SK-N-SH treated with all-trans-retinoic acid at 6 μM for 48 hours (cell line): ENCODE data around the gene HDDC2.

ENCODE experiments used
- ATAC-seq: fragments of 200-7000 bp; cut with Tn5 transposase; 3 replicates; pipeline ENCODE4 v1.9.1; 2020; ENCODE audit warnings: mild to moderate bottlenecking, moderate library complexity
- BACH2 ChIP-seq: fragments of 250-450 bp; sonication (Bioruptor Pico); IDR thresholded peaks from 2 replicates; pipeline ENCODE4 v1.9.0; 2021; ENCODE audit warnings: mild to moderate bottlenecking, borderline replicate concordance
- CSDC2 ChIP-seq: fragments of 250-450 bp; sonication (Bioruptor Pico); IDR thresholded peaks from 2 replicates; pipeline ENCODE4 v1.5.0; 2020; ENCODE audit warnings: mild to moderate bottlenecking, moderate library complexity
- ESRRG ChIP-seq: fragments of 250-450 bp; sonication (Bioruptor Pico); IDR thresholded peaks from 2 replicates; pipeline ENCODE4 v1.6.1; 2021; ENCODE audit warnings: mild to moderate bottlenecking
- GLIS3 ChIP-seq: fragments of 250-450 bp; sonication (Bioruptor Pico); IDR thresholded peaks from 2 replicates; pipeline ENCODE4 v1.5.0; 2020; ENCODE audit warnings: mild to moderate bottlenecking, moderate library complexity
- ISL1 ChIP-seq: fragments of 250-450 bp; sonication (Bioruptor Pico); IDR thresholded peaks from 2 replicates; pipeline ENCODE4 v2.1.2; 2022; ENCODE audit warnings: mild to moderate bottlenecking, moderate library complexity
- OSR1 ChIP-seq: fragments of 250-450 bp; sonication (Bioruptor Pico); IDR thresholded peaks from 2 replicates; pipeline ENCODE4 v1.8.0; 2022; ENCODE audit warnings: moderate library complexity, mild to moderate bottlenecking, inconsistent platforms
- RARB ChIP-seq: fragments of 250-450 bp; sonication (Bioruptor Pico); IDR thresholded peaks from 2 replicates; pipeline ENCODE4 v1.8.0; 2021; ENCODE audit warnings: mild to moderate bottlenecking, moderate library complexity
- SNAI2 ChIP-seq: fragments of 250-450 bp; sonication (Bioruptor Pico); IDR thresholded peaks from 2 replicates; pipeline ENCODE4 v1.5.0; 2020; ENCODE audit warnings: mild to moderate bottlenecking, moderate library complexity
- TCF4 ChIP-seq: fragments of 250-450 bp; sonication (Bioruptor Pico); IDR thresholded peaks from 2 replicates; pipeline ENCODE4 v1.8.0; 2021; ENCODE audit warnings: mild to moderate bottlenecking, moderate library complexity, borderline replicate concordance
- TOX ChIP-seq: fragments of 250-450 bp; sonication (Bioruptor Pico); IDR thresholded peaks from 2 replicates; pipeline ENCODE4 v1.8.0; 2021; ENCODE audit warnings: mild to moderate bottlenecking, moderate library complexity, borderline replicate concordance
- ZC3H10 ChIP-seq: fragments of 250-450 bp; sonication (Bioruptor Pico); IDR thresholded peaks from 2 replicates; pipeline ENCODE4 v1.5.1; 2021; ENCODE audit warnings: mild to moderate bottlenecking, moderate library complexity
- ZFP3 ChIP-seq: fragments of 250-450 bp; sonication (Bioruptor Pico); IDR thresholded peaks from 2 replicates; pipeline ENCODE4 v1.5.0; 2020; ENCODE audit warnings: mild to moderate bottlenecking, moderate library complexity
- ZNF565 ChIP-seq: fragments of 450-650 bp; formaldehyde crosslinking; conservative IDR thresholded peaks from 2 replicates; pipeline ENCODE4 v1.5.0; 2020; ENCODE audit warnings: low read depth, mild to moderate bottlenecking, moderate library complexity
- ZNF70 ChIP-seq: fragments of 450-650 bp; formaldehyde crosslinking; IDR thresholded peaks from 2 replicates; pipeline ENCODE4 v1.5.0; 2020; ENCODE audit warnings: mild to moderate bottlenecking, moderate library complexity
- ZNF8 ChIP-seq: fragments of 450-650 bp; formaldehyde crosslinking; IDR thresholded peaks from 2 replicates; pipeline ENCODE4 v1.5.0; 2020; ENCODE audit warnings: mild to moderate bottlenecking, moderate library complexity
- TF ChIP-seq, protein P1 (sequence below): fragments of 250-450 bp; sonication (Bioruptor Pico); IDR thresholded peaks from 2 replicates; pipeline ENCODE4 v1.8.0; 2021; ENCODE audit warnings: low read depth, mild to moderate bottlenecking, moderate library complexity, borderline replicate concordance
- TF ChIP-seq, protein P2 (sequence below): fragments of 250-450 bp; sonication (Bioruptor Pico); IDR thresholded peaks from 2 replicates; pipeline ENCODE4 v1.8.0; 2020; ENCODE audit warnings: mild to moderate bottlenecking, moderate library complexity, borderline replicate concordance
- TF ChIP-seq, protein P3 (sequence below): fragments of 250-450 bp; sonication (Bioruptor Pico); IDR thresholded peaks from 2 replicates; pipeline ENCODE4 v1.5.1; 2021; ENCODE audit warnings: mild to moderate bottlenecking, moderate library complexity
- TF ChIP-seq, protein P4 (sequence below): fragments of 250-450 bp; sonication (Bioruptor Pico); IDR thresholded peaks from 2 replicates; pipeline ENCODE4 v1.5.1; 2020; ENCODE audit warnings: low read depth, mild to moderate bottlenecking, moderate library complexity

The HDDC2 gene

DNA sequence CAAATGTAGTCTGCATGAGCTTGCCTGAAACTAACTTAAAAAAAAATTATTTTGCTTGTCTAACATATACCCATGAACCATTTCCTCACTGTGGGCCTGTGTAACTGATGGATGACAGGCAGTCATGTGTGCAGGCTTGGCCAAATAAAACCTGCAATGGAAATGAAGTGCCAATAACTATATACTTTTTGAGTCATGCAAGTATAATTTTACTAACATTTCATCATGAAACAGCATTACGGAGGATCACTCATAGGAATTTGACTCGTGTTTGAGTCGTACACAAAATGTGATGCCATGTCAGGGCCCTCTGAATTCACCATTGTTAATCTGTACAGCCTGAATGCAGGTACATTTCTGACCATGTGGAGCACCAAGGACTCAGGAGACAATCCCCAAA, 46.6 kb downstream of the HDDC2 start (continued):
- TF ChIP-seq ZNF70 (CRISPR knock-in tag) = no peak
- TF ChIP-seq RARB (CRISPR knock-in tag) = no peak

DNA sequence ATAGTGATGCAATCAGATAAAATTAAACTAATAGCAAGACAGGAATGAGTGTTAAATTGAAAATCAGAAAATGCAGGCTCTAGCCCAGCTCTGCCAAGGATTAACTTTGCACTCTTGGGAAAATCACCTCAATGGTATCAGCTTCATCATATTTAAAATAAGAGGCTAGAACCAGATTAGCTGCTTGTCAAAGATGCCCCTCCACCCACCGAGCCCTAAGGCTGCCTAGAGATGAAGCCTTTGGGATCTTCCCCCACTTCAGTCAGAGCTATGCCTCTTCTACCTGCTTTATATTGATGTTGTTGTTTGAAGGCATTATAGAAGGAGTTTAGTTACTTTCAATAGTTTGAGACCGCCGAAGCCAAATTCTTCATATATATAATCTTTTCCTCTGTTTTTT, 47.4 kb downstream of the HDDC2 start:
- no peak for ATAC-seq
- TF ChIP-seq TOX (CRISPR knock-in tag) (no peak), SNAI2 (CRISPR knock-in tag) (no peak), ZNF565 (CRISPR knock-in tag) (no peak)

DNA sequence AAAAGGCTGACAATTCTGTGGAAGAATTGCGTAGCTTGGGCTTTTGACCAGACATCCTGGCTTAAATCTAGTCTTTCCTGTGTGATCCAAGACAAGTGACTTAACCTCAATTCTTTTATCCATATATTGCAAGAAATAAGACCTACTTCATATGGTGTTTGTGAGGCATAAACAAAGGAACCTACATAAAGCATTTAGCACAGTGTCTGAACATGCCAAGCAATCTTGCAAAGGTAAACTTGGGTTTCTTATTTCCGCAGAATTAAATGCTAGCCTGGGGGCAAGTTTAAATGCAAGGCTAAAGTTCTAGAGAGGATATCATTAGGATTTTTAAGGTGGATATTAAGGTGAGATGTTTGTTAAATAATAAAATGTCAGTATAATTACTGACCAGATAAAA, 47.9 kb downstream of the HDDC2 start:
- TF ChIP-seq, protein P1, sequence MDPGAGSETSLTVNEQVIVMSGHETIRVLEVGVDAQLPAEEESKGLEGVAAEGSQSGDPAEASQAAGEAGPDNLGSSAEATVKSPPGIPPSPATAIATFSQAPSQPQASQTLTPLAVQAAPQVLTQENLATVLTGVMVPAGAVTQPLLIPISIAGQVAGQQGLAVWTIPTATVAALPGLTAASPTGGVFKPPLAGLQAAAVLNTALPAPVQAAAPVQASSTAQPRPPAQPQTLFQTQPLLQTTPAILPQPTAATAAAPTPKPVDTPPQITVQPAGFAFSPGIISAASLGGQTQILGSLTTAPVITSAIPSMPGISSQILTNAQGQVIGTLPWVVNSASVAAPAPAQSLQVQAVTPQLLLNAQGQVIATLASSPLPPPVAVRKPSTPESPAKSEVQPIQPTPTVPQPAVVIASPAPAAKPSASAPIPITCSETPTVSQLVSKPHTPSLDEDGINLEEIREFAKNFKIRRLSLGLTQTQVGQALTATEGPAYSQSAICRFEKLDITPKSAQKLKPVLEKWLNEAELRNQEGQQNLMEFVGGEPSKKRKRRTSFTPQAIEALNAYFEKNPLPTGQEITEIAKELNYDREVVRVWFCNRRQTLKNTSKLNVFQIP = no peak
- TF ChIP-seq ZFP3 (CRISPR knock-in tag) (no peak), ZC3H10 (CRISPR knock-in tag) (no peak), GLIS3 (CRISPR knock-in tag) (no peak), OSR1 (CRISPR knock-in tag) (no peak), SNAI2 (CRISPR knock-in tag) (no peak), ZNF8 (no peak), ESRRG (CRISPR knock-in tag) (no peak), BACH2 (CRISPR knock-in tag) (no peak), CSDC2 (CRISPR knock-in tag) (no peak), RARB (CRISPR knock-in tag) (no peak), ISL1 (CRISPR knock-in tag) (no peak)
- TF ChIP-seq, protein P2, sequence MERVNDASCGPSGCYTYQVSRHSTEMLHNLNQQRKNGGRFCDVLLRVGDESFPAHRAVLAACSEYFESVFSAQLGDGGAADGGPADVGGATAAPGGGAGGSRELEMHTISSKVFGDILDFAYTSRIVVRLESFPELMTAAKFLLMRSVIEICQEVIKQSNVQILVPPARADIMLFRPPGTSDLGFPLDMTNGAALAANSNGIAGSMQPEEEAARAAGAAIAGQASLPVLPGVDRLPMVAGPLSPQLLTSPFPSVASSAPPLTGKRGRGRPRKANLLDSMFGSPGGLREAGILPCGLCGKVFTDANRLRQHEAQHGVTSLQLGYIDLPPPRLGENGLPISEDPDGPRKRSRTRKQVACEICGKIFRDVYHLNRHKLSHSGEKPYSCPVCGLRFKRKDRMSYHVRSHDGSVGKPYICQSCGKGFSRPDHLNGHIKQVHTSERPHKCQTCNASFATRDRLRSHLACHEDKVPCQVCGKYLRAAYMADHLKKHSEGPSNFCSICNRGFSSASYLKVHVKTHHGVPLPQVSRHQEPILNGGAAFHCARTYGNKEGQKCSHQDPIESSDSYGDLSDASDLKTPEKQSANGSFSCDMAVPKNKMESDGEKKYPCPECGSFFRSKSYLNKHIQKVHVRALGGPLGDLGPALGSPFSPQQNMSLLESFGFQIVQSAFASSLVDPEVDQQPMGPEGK (CRISPR knock-in tag) = no peak
- TF ChIP-seq, protein P3, sequence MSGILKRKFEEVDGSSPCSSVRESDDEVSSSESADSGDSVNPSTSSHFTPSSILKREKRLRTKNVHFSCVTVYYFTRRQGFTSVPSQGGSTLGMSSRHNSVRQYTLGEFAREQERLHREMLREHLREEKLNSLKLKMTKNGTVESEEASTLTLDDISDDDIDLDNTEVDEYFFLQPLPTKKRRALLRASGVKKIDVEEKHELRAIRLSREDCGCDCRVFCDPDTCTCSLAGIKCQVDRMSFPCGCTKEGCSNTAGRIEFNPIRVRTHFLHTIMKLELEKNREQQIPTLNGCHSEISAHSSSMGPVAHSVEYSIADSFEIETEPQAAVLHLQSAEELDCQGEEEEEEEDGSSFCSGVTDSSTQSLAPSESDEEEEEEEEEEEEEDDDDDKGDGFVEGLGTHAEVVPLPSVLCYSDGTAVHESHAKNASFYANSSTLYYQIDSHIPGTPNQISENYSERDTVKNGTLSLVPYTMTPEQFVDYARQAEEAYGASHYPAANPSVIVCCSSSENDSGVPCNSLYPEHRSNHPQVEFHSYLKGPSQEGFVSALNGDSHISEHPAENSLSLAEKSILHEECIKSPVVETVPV = no peak
- TF ChIP-seq, protein P4, sequence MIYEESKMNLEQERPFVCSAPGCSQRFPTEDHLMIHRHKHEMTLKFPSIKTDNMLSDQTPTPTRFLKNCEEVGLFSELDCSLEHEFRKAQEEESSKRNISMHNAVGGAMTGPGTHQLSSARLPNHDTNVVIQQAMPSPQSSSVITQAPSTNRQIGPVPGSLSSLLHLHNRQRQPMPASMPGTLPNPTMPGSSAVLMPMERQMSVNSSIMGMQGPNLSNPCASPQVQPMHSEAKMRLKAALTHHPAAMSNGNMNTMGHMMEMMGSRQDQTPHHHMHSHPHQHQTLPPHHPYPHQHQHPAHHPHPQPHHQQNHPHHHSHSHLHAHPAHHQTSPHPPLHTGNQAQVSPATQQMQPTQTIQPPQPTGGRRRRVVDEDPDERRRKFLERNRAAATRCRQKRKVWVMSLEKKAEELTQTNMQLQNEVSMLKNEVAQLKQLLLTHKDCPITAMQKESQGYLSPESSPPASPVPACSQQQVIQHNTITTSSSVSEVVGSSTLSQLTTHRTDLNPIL = no peak
- TF ChIP-seq, all 23 proteins: peak for 0
- no peak for ATAC-seq

DNA sequence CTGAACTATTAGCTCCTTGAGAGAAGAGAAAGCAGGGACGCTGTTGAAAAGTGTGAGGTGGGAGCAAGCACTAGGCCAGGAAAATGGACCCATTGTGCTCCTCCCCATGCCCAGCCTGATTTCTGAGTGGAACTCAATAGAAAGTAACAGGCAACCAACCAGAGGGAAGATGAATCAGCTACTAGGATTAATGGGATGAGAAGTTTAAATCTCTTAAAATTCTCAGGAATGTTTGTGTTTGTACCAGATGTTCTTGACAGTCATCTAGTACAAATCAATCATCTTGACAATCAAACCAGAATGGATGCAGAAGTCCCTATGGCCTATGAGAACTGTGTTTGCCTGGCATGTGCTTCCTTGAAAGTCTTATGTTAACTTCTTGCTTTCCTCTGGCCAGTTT, 48.9 kb downstream of the HDDC2 start:
- no peak for ATAC-seq
- no peak for TF ChIP-seq GLIS3 (CRISPR knock-in tag)
- TF ChIP-seq SNAI2 (CRISPR knock-in tag) = no peak
- no peak for TF ChIP-seq ISL1 (CRISPR knock-in tag)
- no peak for TF ChIP-seq RARB (CRISPR knock-in tag)
- TF ChIP-seq ZFP3 (CRISPR knock-in tag) = no peak
- TF ChIP-seq ZNF70 (CRISPR knock-in tag) = no peak
- TF ChIP-seq, protein P2 (CRISPR knock-in tag) = no peak
- TF ChIP-seq ESRRG (CRISPR knock-in tag) = no peak
- TF ChIP-seq TCF4 (CRISPR knock-in tag) = no peak
- TF ChIP-seq, protein P4 = no peak
- TF ChIP-seq, protein P3 = no peak
- TF ChIP-seq, protein P1 = no peak
- TF ChIP-seq OSR1 (CRISPR knock-in tag) = no peak
- no peak for TF ChIP-seq ZNF8
